ENCODE data around the gene C1orf87. TPM values are rescaled to one million over a fixed set of nuclear protein-coding genes. Genes with fewer than 3 reads are reported as not detected.

C1orf87 gene
- total RNA-seq, 1 experiment from 2014 or later, result not detected

DNA sequence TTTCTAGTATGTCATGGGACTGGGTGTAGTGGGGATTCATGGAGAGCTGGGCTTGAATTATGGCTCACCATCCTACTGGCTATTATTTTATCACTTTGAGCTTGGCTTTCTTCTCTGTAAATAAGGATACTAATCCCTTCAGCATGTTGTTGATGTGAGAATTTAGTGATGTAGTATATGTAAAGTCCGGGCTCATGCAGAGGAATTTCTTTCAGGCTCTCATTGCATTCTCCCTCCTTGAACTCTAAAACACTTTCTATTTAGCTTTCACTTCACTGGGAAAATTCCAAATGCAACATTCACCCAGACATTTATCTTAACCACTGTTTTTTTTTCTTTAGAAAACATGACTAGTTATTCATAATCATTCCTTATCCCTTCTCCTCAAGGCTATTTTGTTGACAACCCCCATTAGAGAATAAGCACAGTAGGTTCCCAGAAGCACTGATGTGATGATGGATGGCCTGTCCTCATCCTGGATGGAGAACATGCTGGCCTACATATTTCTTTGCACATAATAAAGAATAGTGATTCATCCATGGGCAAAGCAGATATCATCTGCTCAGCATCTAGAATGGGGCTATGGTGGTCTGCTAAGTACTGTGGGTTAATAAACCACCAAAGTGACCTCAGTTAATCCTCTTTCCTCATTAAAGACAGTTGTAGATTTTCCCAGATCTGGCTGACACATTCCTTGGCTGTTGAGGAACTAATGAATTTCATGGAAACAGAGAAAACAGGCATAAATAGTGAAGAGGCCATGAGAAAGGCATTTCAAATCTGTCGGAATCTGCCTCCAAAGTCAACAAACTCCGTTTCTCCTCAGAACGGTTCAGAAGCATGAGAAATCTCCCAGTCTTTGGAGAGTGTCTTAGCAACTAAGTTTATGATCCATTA is 79.0 kb downstream of the C1orf87 start:
- Histone ChIP-seq H3K27me3 (replicated peaks; ENCODE audit: insufficient read depth, low read depth, low read length, poor library complexity) (no peaks in the 10 kb centered on the region), H3K9me3 (ENCODE audit: low read depth, low read length, poor library complexity, severe bottlenecking) (no peaks in the 10 kb centered on the region), H3K4me1 (ENCODE audit: insufficient read depth, low read length, poor library complexity, severe bottlenecking) (peaks cover 7% of the 10 kb centered on the region), H3K4me3 (ENCODE audit: low read depth, low read length, poor library complexity, severe bottlenecking) (no peak overlapping the region), H3K27ac (ENCODE audit: low read depth, low read length, poor library complexity, severe bottlenecking) (no peak overlapping the region), H3K36me3 (ENCODE audit: insufficient read depth, low read length, poor library complexity, severe bottlenecking) (no peaks in the 10 kb centered on the region)
- TF ChIP-seq EZH2 (IDR thresholded peaks at IDR 0.05; ENCODE audit: borderline replicate concordance, low read depth, low read length, poor library complexity, severe bottlenecking), result no peak
- TF ChIP-seq, protein P1, sequence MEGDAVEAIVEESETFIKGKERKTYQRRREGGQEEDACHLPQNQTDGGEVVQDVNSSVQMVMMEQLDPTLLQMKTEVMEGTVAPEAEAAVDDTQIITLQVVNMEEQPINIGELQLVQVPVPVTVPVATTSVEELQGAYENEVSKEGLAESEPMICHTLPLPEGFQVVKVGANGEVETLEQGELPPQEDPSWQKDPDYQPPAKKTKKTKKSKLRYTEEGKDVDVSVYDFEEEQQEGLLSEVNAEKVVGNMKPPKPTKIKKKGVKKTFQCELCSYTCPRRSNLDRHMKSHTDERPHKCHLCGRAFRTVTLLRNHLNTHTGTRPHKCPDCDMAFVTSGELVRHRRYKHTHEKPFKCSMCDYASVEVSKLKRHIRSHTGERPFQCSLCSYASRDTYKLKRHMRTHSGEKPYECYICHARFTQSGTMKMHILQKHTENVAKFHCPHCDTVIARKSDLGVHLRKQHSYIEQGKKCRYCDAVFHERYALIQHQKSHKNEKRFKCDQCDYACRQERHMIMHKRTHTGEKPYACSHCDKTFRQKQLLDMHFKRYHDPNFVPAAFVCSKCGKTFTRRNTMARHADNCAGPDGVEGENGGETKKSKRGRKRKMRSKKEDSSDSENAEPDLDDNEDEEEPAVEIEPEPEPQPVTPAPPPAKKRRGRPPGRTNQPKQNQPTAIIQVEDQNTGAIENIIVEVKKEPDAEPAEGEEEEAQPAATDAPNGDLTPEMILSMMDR (conservative IDR thresholded peaks at IDR 0.05; ENCODE audit: low read depth, low read length), result no peak
- no peak for DNase-seq (ENCODE audit: low spot score)
- CTCF ChIA-PET, result no interaction called here
- POLR2A ChIA-PET (ENCODE audit: low non-redundant PET), result no interaction called here
- BruUV-seq (replicated peaks), result no TSS peak
- intact Hi-C loops (cut with micrococcal nuclease; ENCODE audit: unreplicated experiment), result no loop called here

DNA sequence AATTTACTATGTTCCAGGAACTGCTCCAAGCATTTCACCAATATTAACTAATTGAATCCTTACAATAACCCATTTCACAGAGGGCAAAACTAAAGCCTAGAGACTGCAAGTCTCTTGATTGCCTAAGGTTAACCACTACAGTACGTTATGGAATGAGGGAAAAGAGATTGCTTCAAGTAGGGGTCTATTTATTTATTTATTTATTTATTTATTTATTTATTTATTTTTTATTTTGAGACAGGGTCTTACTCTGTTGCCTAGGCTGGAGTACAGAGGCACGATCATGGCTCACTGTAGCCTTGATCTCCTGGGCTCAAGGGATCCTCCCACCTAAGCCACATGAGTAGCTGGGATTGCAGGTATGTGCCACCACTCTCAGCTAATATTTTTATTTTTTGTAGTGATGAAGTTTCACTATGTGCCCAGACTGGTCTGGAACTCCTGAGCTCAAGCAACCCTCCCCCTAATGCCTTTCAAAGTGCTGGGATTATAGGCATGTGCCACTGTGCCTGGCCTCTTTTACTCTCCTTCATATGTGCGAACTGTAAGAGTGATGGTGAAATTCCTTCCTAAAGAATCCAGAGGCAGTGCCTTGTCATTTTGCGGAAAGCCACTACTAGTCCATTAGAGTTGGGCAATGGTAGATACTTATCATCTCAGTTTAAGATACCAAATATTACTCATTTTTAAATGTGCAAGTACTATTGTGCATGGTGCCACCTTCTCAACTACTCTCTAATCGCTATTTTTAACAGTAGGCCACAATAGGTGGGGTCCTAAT is 81.3 kb downstream of the C1orf87 start:
- Histone ChIP-seq H3K27ac (ENCODE audit: low read depth, low read length, poor library complexity, severe bottlenecking) (no peak overlapping the region), H3K27me3 (replicated peaks; ENCODE audit: insufficient read depth, low read depth, low read length, poor library complexity) (no peaks in the 10 kb centered on the region), H3K9me3 (ENCODE audit: low read depth, low read length, poor library complexity, severe bottlenecking) (no peaks in the 10 kb centered on the region), H3K36me3 (ENCODE audit: insufficient read depth, low read length, poor library complexity, severe bottlenecking) (no peaks in the 10 kb centered on the region), H3K4me1 (ENCODE audit: insufficient read depth, low read length, poor library complexity, severe bottlenecking) (peaks cover 3% of the 10 kb centered on the region), H3K4me3 (ENCODE audit: low read depth, low read length, poor library complexity, severe bottlenecking) (no peak overlapping the region)
- no peak for TF ChIP-seq EZH2 (IDR thresholded peaks at IDR 0.05; ENCODE audit: borderline replicate concordance, low read depth, low read length, poor library complexity, severe bottlenecking)
- TF ChIP-seq, protein P1 (conservative IDR thresholded peaks at IDR 0.05; ENCODE audit: low read depth, low read length), result no peak
- DNase-seq (ENCODE audit: low spot score), result no peak
- intact Hi-C loops (cut with micrococcal nuclease; ENCODE audit: unreplicated experiment), result no loop called here
- ChIA-PET CTCF (no interaction called here), POLR2A (ENCODE audit: low non-redundant PET) (no interaction called here)
- no TSS peak for BruUV-seq (replicated peaks)

DNA sequence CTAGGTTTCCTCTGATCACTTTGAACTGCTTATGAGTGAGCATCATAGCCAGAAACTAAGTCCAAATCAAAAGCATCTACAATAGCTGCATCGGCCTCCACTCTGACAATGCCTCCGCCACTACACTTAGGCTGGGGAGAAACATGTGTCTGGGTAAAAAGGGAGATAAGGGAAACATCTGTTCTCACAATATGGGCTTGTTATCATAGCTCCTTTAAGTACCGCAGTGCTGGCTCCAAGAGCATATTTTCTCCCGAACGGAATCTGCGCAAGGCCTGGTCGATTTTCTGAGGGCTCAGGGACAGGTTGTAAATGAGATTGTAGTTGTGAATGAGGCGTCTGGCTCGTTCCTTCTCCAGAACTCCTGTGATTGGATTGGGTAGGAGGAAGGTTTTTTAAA is 83.1 kb downstream of the C1orf87 start:
- Histone ChIP-seq H3K27ac (ENCODE audit: low read depth, low read length, poor library complexity, severe bottlenecking) (no peak overlapping the region), H3K36me3 (ENCODE audit: insufficient read depth, low read length, poor library complexity, severe bottlenecking) (no peaks in the 10 kb centered on the region), H3K27me3 (replicated peaks; ENCODE audit: insufficient read depth, low read depth, low read length, poor library complexity) (no peaks in the 10 kb centered on the region), H3K4me3 (ENCODE audit: low read depth, low read length, poor library complexity, severe bottlenecking) (no peak overlapping the region), H3K4me1 (ENCODE audit: insufficient read depth, low read length, poor library complexity, severe bottlenecking) (peaks cover 11% of the 10 kb centered on the region), H3K9me3 (ENCODE audit: low read depth, low read length, poor library complexity, severe bottlenecking) (no peaks in the 10 kb centered on the region)
- intact Hi-C loops (cut with micrococcal nuclease; ENCODE audit: unreplicated experiment), result no loop called here
- TF ChIP-seq, protein P1 (conservative IDR thresholded peaks at IDR 0.05; ENCODE audit: low read depth, low read length), result no peak
- no peak for TF ChIP-seq EZH2 (IDR thresholded peaks at IDR 0.05; ENCODE audit: borderline replicate concordance, low read depth, low read length, poor library complexity, severe bottlenecking)
- CTCF ChIA-PET, result no interaction called here
- no TSS peak for BruUV-seq (replicated peaks)
- DNase-seq (ENCODE audit: low spot score), result no peak
- POLR2A ChIA-PET (ENCODE audit: low non-redundant PET), result no interaction called here
